DMS 273 (cell line): Measurements from ENCODE around the gene TINCR.

Experiments
- DNase-seq: peaks from one replicate; lab custom pipeline; 2025; ENCODE audit not compliant: unreplicated experiment; lab: John Stamatoyannopoulos, UW

Gene TINCR

DNA sequence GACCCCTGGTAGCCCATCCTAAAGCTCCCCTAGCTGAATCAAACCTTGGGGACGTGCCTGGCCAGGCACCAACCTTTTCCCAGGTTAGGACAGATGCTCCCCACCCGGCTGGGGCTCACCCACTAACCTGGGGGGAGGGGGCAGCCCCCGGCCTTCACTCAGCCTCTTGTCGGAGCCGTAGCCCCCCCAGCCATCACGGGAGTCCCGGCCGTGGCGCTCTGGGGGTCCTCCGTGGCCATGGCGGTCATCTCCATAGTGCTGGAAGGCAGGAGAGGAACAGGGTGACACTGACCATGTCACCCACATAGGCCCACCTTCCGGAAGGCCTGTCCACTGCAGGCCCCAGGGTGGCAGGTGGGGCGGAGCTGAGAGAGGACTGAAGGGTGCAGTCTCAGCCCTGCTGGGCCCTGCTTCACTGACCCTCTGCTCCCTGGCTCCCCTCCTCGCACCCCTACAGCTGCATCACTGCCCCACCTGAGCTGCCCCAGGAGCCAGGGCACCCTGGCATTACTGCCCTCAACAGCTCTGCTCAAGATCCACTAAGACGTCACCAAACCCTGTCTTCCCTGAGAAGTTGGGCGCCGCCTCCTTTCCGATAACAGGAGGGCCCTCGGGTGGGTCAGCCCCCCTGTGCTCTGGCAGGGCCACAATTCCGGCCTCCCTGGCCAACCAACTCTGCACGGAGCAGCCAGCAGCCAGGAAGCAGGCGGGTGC lies 22.6 kb upstream of the TINCR start:
- no peak for DNase-seq

DNA sequence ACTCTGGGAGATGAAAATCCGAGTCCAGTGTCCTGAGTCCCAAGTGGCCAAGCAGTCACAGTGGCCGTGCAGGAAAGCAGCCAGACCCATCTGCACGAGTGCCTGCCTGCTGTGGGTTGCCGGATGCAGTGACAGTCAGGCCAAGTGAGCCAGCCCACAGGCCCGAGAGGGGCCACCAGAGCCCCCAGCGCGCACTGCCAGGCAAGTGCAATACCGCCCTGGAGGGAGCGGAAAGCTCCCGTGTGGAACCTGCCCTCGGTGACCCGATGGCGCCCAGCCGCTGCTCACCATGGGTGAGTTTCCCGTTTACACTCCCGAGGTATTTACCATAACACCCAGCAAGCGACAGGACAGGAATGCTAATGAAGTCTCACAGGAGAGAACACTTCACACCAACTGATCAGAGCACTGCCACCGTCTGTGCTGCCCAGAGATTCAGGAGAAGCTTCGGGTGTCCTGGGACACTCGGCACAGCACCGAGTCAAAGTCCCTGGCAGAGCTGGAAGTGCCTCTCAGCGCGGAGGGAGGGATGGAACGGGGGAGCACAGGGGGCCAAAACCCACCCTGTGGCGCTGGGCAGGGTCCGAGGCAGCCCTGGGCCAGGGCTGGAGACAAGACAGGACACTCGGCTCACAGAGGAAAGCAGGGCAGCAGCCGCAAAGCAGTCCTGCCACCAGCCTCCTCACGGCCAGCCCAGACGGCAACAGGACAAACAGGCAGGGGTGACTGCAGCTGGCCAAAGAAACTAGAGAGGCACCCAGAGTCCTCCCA lies 21.3 kb upstream of the TINCR start:
- DNase-seq, result no peak

DNA sequence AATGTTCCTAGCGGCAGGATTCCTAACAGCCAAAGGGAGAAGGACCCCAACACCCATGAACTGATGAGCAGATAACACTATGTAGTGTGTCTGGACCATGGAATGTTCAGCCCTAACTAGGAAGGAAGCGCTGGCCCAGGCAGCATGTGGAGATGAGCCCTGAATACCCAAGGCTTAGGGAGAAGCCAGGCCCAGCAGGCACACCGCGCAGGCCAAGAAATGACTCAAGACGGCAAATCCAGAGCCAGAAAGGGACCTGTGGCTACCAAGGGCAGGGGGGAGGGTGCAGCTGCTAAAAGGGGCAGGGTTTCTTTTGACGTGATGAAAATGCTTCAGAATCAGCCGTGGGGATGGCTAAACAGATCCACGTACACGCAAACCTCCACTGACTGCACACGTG lies 20.7 kb upstream of the TINCR start:
- no peak for DNase-seq

DNA sequence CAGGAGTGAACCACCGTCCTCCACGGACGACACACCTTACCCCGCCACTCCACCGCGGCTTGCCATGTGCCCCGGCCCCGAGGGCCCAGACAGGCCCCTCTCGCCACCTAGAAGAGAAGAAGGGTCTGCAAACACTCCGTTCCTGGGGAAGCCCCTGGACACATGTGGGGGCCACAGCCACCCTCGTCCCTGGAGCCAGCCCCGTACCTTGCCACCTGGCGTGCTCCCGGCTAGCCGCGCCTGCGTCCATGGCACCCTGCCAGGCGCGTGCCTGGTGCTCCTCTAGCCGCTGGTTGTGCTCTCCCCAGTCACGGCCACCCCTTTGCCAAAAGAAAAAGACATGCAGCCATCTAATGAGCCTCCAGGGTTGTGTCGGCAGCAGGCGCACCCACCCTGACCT lies 19.9 kb upstream of the TINCR start:
- no peak for DNase-seq

DNA sequence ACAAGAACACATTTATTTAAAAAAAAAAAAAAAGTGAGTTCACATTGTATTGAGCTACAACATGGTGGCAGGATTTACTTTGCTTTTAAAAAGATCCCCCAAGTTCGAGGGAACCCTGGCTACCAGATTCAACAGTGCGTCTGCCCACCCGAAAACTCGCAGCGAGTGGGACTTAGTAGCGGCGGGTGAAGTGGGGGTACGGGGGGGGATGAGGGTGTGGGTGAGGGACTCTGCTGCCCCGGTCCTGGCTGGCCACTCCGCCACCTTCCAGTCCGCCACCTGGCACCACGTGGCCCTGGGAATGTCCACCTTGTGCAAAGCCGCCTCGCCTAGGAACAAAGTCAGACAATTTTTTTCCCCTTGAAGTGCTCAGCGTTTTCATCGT lies 19.3 kb upstream of the TINCR start:
- DNase-seq, result no peak

DNA sequence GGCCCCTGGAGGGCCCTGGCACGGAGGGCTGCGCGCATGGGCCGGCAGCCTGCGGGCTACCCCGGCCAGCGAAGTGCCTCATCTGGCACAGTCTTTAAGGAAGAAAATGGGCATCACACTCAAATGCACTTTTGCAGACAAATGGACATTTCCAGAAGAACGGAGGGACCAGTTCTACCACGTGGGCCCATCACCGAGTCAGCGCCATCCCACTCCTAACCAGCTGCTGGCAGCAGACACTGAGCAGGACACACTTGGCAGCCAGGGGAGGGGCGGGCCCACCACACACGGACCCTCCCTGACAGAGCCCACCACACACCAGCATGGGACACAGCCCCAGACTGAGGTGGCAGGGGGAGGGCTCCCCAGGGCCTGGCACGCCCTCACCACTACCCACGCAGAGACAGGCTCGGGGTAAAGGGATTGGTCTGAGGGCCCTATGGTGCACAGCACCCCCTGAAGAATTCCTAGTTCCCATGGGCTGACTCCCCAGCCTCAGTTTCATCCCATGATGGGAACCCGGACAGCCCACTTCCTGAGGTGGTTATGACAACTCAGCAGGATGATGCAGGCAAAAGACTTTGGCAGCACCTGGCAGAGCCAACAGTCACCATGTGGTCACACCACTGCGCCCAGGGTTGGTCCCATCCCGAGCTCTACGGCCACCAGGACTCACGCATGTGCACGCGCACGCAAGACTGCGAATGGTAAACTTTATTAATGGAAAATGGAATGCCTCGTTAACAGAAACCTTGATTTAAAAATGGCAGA lies 18.7 kb upstream of the TINCR start:
- DNase-seq, result no peak

DNA sequence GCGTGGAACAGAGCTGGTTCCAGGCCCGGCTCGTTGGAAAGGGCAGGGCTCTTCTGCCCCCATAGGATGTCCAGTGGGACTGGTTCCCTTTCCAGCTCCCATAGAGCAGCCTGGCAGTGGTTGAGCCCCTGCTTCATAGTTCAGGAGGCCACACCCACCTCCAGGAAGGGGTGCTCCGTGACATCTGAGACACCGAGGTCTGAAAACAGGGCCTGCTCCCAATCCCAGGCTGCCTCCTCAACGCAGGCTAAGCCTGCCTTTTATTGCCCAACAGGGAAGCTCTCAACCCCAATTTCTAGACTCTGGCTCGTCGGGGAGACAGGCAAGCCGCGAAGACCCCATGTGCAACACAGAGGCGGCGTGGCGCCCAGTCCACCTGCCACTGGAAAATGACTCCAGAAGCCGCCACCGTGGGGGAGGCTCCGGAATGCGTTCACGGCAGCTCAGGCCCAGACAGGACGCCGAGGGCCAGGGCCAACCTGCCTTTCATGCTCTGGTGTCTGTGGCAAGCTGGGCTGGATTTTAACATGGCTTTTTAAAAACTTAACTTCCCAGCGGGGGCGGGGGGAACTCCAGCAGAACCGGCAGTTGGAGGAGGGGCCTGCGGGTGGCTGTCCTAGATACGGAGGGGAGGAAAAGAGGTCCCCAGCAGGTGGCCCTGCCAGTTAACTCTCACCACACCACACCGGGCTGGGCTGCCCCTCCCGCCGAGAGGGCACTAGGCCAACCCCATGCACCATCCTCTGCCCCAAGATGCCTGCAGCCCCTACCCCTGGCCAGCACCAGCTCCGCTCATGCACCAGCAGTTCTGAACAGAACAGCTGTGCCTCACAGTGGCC lies 17.9 kb upstream of the TINCR start:
- peak; percentile 67 for DNase-seq

DNA sequence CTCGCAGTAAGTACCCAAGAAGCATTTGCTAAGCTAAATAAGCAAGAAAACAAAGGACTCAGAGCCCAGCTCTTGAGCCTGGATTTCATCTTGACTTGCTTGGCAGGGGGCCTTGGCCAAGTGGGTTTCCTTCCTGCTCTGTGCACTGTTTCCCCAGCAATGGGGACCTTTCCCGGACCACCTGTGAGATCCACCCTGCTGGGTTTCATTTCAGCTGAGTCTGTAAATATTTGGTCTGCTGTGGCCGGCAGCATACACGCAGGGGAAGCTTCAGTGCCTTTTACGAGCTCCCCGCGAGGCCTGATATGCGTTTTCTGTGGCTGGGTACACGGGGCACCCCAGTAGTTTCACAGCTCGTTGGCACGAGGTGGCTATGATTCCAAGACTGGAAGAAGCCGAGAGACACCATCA lies 12.4 kb upstream of the TINCR start:
- no peak for DNase-seq

DNA sequence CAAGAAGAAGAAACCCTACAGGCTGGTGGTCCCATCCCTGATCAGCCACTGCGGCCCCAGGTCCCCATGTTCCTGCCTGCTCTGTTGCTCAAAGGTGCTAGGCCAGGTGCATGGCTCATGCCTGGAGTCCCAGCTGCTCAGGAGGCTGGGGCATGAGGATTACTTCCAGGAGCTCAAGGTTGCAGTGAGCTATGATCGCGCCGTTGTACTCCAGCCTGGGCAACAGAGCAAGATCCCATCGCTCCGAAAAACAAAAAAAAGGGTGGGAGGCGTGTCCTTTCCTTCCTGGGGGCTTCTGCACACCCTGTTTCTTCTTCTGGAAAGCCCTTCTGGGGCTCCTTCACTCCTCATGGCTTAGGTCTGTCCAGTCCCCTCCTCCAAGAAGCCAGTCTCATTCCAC lies 11.9 kb upstream of the TINCR start:
- no peak for DNase-seq

DNA sequence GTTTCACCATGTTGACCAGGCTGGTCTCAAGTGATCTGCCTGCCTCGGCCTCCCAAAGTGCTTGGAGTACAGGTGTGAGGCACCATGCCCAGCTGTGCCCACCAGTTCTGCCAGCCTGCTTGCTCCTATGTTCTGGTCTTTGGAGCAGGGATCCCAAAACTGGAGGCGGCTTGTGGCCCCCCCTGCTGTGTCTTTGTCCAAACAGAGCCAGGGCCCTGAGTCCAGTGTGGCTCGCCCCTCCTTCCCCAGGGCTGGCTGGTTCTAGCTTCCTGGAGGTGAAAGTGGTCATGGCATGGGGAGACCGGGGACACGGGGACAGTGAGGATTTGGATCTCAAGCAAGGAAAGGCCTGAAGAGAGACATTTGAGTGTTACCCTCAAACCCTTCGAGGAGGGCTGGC lies 11.5 kb upstream of the TINCR start:
- no peak for DNase-seq

DNA sequence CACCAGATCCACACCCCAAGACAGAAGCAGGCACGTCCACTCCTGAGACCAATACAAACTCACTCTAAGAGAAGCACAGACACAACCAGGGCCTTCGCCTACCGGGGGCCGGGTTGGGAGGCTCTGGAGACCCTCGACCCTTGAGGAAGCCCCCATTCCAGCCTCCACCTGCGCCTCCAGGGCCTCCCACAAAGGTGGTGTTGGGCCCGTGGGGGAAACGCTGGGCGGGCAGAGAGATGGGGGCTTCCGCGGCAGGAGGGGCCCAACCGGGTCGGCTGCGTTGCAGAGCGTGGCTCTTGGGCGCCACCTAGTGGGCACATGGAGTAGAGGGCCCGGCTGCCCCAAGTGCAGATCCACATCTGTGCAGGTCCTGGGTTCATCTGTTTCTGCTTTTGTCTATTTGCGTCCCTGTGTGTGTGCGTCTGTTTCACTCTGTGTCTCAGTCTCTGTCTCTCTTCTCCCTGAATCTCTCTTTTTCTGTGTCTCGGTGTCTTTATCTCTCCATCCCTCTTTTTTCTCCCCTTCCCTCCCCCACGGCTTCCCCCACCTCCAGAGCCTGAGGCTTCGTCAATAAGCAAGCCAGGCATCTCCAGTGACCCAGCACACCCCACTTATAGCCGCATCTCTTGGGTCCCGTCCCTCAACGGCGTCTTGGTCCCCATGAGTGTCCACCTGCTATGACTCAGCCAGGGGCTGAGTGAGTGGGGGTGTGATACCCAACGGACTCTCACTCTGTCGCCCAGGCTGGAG lies 10.5 kb upstream of the TINCR start:
- DNase-seq, result peak; percentile 87

DNA sequence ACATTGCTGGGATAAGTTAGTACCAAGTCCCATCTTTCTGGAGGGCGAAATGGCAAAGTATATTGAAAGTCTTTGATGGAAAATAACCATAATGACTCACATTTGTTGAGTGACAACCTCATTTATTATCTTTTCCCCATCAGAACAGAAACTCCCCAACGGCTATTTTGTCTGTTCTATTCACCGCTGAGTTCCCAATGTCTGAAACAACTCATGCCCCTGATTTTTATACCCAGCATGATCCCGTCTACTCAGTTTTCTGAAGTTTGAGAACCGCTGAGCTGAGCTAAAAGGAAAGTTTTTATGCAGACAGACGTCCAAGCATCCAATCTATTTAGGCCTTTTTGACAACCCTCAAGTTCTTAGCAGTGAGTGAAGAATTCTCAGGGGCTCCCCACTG lies 7.8 kb upstream of the TINCR start:
- DNase-seq, result no peak

DNA sequence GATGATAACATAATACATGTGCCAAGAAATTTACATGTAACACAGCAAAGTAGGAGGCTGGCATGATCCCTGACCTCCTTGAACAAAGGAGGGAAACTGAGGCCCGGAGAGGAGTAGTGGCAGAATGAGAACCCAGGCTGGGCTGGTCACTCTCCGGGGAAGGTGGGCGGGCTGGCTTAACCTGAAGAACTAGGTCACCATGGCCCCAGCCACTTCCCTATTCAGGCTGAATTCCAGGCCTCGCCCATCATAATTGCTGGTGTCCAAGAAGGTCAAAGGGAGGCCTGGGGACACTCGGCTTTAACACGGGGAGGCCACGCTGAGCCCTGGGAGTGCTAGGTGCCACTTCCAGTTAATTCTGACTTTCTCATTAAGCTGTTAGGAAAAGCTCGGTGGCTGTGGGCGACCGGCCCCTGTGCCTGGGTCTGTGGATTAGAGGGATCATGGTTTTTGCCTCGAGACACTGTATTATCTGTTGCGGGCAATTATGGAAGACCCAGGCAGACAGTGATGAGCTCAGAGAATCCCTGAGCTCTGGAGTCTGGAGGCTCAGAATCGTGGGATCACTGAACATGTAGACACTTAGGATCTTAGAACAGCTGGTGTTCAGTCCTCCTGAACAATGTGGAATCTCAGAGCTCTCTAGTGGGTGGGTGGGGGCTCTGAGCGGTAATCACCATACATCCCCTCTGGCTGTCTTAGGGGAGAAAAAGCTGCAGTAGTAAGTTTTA lies 5.0 kb upstream of the TINCR start:
- DNase-seq, result no peak

DNA sequence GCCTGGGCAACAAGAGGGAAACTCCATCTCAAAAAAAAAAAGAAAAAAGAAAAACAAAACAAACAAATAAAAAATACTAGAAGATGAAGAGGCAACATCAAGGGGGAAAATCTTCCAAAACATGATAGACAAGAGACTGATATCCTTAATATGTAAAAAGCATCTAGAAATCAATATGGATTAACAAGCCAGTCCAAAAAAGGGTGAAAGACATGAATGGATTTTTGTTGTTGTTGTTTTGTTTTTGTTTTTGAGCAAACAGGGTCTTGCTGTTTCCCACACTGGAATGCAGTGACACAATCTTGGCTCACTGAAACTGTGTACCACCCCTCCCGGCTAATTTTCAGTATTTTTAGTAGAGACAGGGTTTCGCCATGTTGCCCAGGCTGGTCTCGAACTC lies 4.0 kb upstream of the TINCR start:
- no peak for DNase-seq

DNA sequence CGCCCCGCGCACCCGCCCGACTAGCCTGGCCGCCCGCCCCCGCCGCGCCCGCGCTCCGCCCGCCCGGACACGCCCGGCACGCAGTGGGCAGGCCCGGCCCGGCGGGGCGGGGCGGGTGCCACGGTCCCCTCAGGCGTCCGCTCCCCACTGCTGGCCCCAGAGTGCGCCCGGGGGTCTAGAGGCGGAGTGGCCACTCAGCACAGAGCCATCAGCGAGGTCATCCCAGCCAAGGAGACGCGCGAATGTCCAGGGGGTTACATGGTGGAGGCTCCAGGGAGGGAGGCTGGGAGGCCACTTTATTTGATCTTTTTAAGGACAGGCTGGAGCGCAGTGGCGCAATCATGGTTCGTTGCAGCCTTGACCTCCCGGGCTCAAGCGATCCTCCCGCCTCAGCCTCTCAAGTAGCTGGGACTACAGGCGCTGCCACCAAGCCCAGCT lies 236 bp upstream of the TINCR start:
- no peak for DNase-seq

DNA sequence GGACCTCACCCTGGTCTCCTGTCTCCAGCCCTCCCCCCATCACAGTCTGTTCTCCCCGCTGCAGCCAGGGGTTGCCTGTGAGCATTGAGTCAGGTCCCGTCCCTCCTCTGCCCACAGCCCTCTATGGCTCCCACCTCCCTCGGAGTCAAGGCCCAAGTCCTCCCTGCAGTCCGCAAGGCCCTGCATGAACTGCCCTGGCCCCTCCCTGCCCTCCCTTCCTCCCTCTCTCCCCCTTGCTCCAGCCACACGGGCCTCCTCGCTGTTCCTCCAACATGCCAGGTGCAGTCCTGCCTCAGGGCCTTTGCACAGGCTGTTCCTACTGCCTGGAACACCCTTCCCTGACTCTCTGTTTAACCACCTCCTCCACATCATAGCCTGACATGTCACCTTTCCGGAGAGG lies 2.8 kb downstream of the TINCR start:
- no peak for DNase-seq

DNA sequence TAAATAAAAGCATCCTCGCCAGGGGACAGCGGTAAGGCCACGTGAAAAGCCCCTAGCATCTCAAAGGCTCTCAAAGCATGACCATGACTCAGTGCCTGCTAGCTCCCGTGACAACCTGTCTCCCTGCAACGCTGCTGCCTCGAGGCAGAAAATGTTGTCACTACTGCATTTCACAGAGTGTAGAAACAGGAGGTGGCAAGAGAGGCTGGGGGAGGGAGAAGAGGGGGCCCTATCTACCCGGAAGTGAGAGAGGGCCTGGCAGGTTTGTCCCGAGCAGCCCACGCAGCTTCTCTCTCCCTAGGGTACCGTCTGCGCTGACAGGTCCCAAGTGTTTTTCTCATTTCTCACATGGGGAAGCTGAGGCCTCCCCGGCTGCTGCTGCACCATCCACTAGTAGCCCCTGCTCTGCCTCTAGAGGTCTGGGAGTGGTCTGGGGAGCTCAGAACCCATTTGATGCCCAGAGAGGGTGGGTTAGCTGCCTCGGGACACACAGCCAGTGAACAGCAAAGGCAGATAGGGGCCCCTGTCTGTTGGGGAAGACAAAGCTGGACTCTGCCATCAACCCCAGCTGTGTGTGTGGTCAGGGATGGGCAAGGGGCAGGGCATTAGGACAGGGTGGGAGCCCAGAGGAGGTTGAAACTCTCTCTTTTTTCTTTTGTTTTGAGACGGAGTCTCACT lies 3.7 kb downstream of the TINCR start:
- peak; percentile 50 for DNase-seq

DNA sequence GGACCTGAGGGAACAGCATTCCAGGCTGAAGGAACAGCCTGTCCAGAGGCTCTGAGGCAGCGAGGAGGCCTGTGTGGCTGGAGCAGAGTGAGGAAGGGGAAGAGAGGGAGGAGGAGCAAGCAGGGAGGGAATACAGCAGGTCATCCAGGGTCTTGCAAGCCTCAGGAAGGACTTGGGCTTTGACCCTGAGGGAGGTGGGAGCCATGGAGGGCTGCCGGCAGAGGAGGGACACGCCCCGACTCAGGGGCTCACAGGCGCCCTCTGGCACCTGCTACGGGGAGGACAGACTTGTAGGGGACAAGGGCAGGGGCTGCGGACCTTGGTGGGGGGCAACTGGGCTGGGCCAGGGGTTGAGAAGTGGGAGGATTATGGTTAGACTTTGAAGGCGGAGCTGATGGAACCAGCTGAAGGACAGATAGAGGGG lies 4.7 kb downstream of the TINCR start:
- peak; percentile 54 for DNase-seq

DNA sequence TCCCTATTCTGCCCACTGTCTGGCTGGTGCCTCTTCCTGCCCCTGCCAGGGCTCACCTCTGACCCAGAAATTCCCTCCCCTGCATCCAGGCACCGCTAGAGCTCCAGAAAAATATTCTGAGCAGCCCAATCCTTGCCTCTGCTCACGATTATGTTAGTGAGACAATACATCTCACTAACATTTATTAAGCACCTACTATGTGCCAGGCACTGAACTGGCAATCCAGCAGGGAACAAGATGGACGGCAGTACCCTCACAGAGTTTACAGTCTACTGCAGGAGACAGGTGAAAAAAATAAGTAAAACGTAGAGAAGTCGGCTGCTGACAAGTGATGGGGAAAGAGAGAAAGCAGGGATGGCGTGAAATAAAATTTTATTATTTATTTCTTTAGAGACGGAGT lies 5.5 kb downstream of the TINCR start:
- no peak for DNase-seq
